A673 (cell line): ENCODE measurements around the gene ZBTB16. TPM values are rescaled to one million over a fixed set of nuclear protein-coding genes. Genes with fewer than 3 reads are reported as not detected.

ENCODE experiments used
- BruUV-seq: library from RNA; stranded (reverse); fragments of 400-500 nt; replicated peaks from 2 replicates; lab custom pipeline; 2021; lab: Mats Ljungman, UMichigan
- CTCF ChIA-PET: fragments of 300-600 bp; sonication (Branson Sonifier 250); formaldehyde crosslinking; loops from one replicate; lab custom pipeline; 2022; ENCODE audit warnings: antibody characterized with exemption; lab: Charles Lee
- POLR2A ChIA-PET: fragments of 300-600 bp; sonication (Branson Sonifier 250); formaldehyde crosslinking; loops from one replicate; lab custom pipeline; 2022; ENCODE audit warnings: antibody characterized with exemption; ENCODE audit not compliant: low non-redundant PET; lab: Charles Lee
- DNase-seq: peaks from one replicate; pipeline ENCODE4 v3.0.0-alpha.2; 2015; ENCODE audit warnings: low spot score
- H3K27ac ChIP-seq: fragments of 200-600 bp; sonication (generic); 2 replicates; pipeline ENCODE4 v1.5.1; 2016; ENCODE audit warnings: mixed run types, low read depth, mild to moderate bottlenecking, mixed read lengths, antibody characterized with exemption, low read length; ENCODE audit not compliant: poor library complexity, severe bottlenecking
- H3K27me3 ChIP-seq: fragments of 200-600 bp; sonication (generic); replicated peaks from 2 replicates; pipeline ENCODE4 v1.6.1; 2017; ENCODE audit warnings: mixed run types, low read depth, mild to moderate bottlenecking, mixed read lengths, antibody characterized with exemption, low read length; ENCODE audit not compliant: insufficient read depth, poor library complexity
- H3K36me3 ChIP-seq: fragments of 200-600 bp; sonication (generic); 2 replicates; pipeline ENCODE4 v1.6.1; 2016; ENCODE audit warnings: mixed run types, mild to moderate bottlenecking, mixed read lengths, antibody characterized with exemption, low read length; ENCODE audit not compliant: insufficient read depth, poor library complexity, severe bottlenecking
- H3K4me1 ChIP-seq: fragments of 200-600 bp; sonication (generic); 2 replicates; pipeline ENCODE4 v1.6.1; 2017; ENCODE audit warnings: mixed run types, mild to moderate bottlenecking, mixed read lengths, antibody characterized with exemption, low read length; ENCODE audit not compliant: insufficient read depth, poor library complexity, severe bottlenecking
- H3K4me3 ChIP-seq: fragments of 200-600 bp; sonication (generic); 2 replicates; pipeline ENCODE4 v1.5.1; 2016; ENCODE audit warnings: low read depth, mixed run types, mild to moderate bottlenecking, mixed read lengths, low read length; ENCODE audit not compliant: poor library complexity, severe bottlenecking
- H3K9me3 ChIP-seq: fragments of 200-600 bp; sonication (generic); 2 replicates; pipeline ENCODE4 v1.6.1; 2016; ENCODE audit warnings: mixed run types, low read depth, mild to moderate bottlenecking, mixed read lengths, antibody characterized with exemption, low read length; ENCODE audit not compliant: poor library complexity, severe bottlenecking
- CTCF ChIP-seq: fragments of 300-800, 200-600 bp; sonication (generic); conservative IDR thresholded peaks from 2 replicates; pipeline ENCODE4 v1.5.1; 2017; ENCODE audit warnings: low read depth, mild to moderate bottlenecking, antibody characterized with exemption, low read length, moderate library complexity, mixed read lengths
- EZH2 ChIP-seq: fragments of 200-600 bp; sonication (generic); IDR thresholded peaks from 2 replicates; pipeline ENCODE4 v1.6.1; 2017; ENCODE audit warnings: borderline replicate concordance, low read depth, mild to moderate bottlenecking, mixed read lengths, antibody characterized with exemption, low read length; ENCODE audit not compliant: poor library complexity, severe bottlenecking
- intact Hi-C: fragments of 100-400 bp; cut with micrococcal nuclease; formaldehyde crosslinking; loops from one replicate; pipeline ENCODE4 v1.10.0; 2022; ENCODE audit not compliant: unreplicated experiment
- total RNA-seq: library from RNA; stranded (reverse); gene quantifications from 2 replicates; pipeline ENCODE4 v1.2.3, GENCODE V29; 2021

Gene ZBTB16
- total RNA-seq, 1 experiment from 2014 or later = 12.0 TPM

DNA sequence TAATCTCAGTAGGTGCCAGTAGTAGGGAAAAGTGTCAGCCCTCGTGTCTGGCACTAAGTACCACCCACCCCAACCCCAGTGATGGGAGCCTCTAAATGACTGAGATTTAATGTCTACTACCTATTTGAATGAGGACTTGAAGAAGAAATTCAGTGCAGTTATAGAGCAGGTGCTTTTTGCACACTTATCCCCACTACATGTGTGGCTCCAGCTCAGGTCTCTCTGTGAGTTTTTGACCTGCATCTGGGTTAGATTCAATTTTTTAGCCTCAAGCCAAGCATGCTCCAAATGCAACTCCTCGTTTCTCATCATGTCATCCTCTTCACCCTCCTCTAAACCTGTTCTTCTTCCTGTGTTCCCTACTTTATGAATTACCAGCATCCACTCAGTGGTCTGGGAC is 211.8 kb downstream of the ZBTB16 start:
- Histone ChIP-seq H3K27me3 (peaks cover 40% of the 10 kb centered on the region), H3K36me3 (no peaks in the 10 kb centered on the region), H3K9me3 (no peaks in the 10 kb centered on the region), H3K27ac (no peak overlapping the region), H3K4me1 (no peaks in the 10 kb centered on the region), H3K4me3 (no peak overlapping the region)
- no TSS peak for BruUV-seq
- TF ChIP-seq CTCF (no peak), EZH2 (no peak)
- POLR2A ChIA-PET = no interaction called here
- CTCF ChIA-PET = interaction anchor here (0.6 kb wide), 1 partner anchor 375 kb away, joined by 3 read pairs; no protein-coding TSS in a partner anchor
- no peak for DNase-seq
- intact Hi-C loops = no loop called here

DNA sequence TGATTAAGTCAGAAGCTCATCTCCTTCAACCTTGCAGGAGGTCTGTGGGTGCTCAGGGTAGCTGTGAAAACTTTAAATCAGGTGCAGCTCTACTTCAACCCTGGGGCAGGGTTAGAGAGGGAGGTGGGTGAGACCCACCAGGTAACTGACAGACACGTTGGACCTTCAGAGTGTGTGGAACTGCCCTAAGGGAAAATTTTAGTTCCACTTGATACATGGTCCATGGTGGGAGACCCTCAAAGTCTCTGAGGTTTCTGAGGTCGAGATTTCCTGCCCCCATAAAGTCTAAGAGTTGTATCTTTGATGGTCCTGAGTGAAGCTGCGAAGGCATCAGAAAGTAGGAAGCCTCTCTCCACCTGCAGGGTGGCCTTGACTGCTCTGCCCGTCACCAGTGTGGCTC is 212.8 kb downstream of the ZBTB16 start:
- no TSS peak for BruUV-seq
- POLR2A ChIA-PET = no interaction called here
- intact Hi-C loops = no loop called here

GRCh38 chr11:114273071-114273470 is 213.6 kb downstream of the ZBTB16 start:
- no peak for DNase-seq
- no TSS peak for BruUV-seq
- no peak overlapping the region for H3K4me3 ChIP-seq
- peaks cover 40% of the 10 kb centered on the region for H3K27me3 ChIP-seq
- H3K9me3 ChIP-seq = no peaks in the 10 kb centered on the region
- no peak overlapping the region for H3K27ac ChIP-seq
- intact Hi-C loops = no loop called here
- ChIA-PET POLR2A (no interaction called here), CTCF (no interaction called here)
- H3K36me3 ChIP-seq = no peaks in the 10 kb centered on the region
- TF ChIP-seq EZH2 (no peak), CTCF (no peak)
- no peaks in the 10 kb centered on the region for H3K4me1 ChIP-seq

More for the DNA sequence above, 212.8 kb downstream of the ZBTB16 start:
- H3K27me3 ChIP-seq = peaks cover 40% of the 10 kb centered on the region
- H3K36me3 ChIP-seq = no peaks in the 10 kb centered on the region
- no peak for DNase-seq
- CTCF ChIA-PET = no interaction called here
- H3K9me3 ChIP-seq = no peaks in the 10 kb centered on the region
- no peak overlapping the region for H3K27ac ChIP-seq
- H3K4me3 ChIP-seq = no peak overlapping the region
- no peaks in the 10 kb centered on the region for H3K4me1 ChIP-seq
- TF ChIP-seq CTCF = no peak
- no peak for TF ChIP-seq EZH2
